PC-9 (cell line): ENCODE measurements around the gene COMMD1.

ENCODE experiments used
- EZH2 ChIP-seq: fragments of 200-600 bp; sonication (generic); IDR thresholded peaks from 2 replicates; pipeline ENCODE4 v1.8.0; 2017; ENCODE audit warnings: antibody characterized with exemption, low read depth
- TF ChIP-seq, protein P1 (sequence below): fragments of 200-600 bp; sonication (generic); conservative IDR thresholded peaks from 2 replicates; pipeline ENCODE4 v1.6.1; 2017; ENCODE audit warnings: mixed run types, antibody characterized with exemption, mild to moderate bottlenecking, moderate library complexity

DNA sequence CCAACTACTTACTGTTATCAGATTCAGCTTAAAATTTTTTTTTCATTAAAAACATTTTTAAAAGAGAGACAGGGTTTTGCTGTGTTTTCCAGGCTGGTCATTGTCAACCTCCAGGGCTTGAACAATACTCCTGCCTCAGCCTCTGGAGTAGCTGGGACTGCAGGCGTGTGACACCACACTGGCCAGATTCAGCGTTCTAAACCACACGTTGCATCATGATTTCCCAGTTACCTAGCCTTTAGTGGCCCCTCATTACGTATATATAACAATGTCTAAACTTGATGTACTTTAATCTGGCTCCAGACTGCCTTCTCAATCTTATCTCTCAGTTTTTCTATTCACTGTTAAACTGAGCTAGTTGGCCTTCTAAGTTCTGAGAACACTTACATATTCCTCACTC, 89.6 kb downstream of the COMMD1 start:
- TF ChIP-seq, protein P1, sequence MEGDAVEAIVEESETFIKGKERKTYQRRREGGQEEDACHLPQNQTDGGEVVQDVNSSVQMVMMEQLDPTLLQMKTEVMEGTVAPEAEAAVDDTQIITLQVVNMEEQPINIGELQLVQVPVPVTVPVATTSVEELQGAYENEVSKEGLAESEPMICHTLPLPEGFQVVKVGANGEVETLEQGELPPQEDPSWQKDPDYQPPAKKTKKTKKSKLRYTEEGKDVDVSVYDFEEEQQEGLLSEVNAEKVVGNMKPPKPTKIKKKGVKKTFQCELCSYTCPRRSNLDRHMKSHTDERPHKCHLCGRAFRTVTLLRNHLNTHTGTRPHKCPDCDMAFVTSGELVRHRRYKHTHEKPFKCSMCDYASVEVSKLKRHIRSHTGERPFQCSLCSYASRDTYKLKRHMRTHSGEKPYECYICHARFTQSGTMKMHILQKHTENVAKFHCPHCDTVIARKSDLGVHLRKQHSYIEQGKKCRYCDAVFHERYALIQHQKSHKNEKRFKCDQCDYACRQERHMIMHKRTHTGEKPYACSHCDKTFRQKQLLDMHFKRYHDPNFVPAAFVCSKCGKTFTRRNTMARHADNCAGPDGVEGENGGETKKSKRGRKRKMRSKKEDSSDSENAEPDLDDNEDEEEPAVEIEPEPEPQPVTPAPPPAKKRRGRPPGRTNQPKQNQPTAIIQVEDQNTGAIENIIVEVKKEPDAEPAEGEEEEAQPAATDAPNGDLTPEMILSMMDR, result no peak
- TF ChIP-seq EZH2, result no peak
